Renal pelvis (tissue), 4 donors: ENCODE results near the gene RAPGEF5. TPM values are rescaled to one million over a fixed set of nuclear protein-coding genes. Genes with fewer than 3 reads are reported as not detected.

Experiments used
- DNase-seq: peaks from one replicate; pipeline ENCODE4 v3.0.0-alpha.2; 2013
- polyA plus RNA-seq, 3 donors: library from polyadenylated mRNA; unstranded; fragments of 120-200 nt; gene quantifications; one replicate each; pipeline ENCODE4 v1.2.1, GENCODE V29; 2013; ENCODE audit not compliant: insufficient read length in 3 of 3

RAPGEF5 gene
- polyA plus RNA-seq, 3 donors: 32.0 to 38.6 (median 33.1) TPM

DNA sequence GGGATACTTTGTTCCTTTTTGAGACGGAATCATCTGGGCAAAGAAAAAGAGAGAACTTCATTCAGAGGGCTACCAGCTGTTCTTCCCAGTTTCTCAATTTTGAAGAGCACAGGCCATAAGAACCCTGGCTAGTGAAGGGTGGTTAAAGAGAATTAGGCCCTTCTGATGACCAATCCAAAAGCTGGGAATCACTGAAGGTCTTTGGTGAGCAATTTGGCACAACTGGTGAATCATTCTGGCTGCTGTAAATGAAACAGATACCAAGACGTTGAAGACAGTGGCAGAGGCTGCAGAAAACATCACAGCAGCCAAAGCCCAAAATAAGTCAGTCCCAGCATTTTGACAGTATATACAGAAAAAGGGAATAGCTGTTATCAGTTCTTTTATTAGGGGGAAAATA lies 5.1 kb downstream of the RAPGEF5 start:
- no peak for DNase-seq

DNA sequence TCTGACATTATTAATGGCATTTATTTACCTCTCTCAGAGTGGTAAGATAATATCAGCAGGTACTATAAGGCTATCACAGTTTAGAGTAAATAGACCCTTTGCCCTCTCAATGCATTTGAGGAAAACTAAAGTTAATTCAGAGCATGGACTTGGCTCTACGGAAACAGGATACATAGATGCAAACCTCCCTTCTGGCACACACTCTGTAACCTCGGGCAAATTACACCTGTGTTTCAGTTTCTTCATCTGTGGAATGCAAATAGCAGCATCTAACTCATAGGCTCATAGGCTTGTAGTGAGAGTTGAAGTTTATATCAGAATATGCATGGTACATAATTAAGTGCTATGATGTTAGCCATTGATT lies 5.6 kb downstream of the RAPGEF5 start:
- DNase-seq: peak; percentile 55

DNA sequence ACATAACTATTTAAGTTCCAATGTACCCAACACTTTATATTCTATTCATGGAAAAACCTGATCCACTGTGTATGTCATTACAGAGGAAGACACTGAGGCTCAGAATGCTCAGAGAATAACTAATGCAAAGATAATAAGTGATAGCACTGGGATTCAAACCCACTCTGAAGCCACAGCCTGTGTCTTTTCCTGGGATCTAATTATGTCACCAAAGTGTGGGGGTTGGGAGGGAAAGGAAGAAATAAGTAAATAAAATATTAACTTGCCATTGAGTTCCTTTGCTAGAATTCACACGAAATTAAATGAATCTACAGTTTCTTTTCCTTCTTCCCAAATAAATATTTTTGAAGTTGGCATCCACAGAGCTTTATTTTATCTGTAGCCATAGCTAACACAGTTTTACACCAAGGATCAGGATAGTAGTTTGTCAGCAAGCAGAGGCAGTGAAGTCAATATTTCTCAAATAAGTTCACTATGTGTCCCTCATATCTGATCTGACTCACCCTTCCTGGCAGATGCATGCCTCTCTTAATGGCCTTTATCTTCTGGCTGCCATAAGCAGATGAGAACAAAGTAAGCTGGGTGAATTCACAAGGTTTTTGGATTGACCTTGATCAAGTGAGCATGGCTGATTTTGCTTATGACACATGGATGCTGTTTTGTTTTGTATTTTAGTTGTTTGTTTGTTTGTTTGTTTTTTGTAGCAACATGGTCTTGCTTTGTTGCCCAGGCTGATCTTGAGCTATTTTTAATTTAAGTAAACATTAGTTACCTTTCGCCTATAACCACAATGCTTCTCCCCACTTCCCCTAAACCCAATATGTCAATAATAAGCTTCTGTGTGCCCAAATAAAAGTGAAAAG lies 6.3 kb downstream of the RAPGEF5 start:
- DNase-seq: no peak

DNA sequence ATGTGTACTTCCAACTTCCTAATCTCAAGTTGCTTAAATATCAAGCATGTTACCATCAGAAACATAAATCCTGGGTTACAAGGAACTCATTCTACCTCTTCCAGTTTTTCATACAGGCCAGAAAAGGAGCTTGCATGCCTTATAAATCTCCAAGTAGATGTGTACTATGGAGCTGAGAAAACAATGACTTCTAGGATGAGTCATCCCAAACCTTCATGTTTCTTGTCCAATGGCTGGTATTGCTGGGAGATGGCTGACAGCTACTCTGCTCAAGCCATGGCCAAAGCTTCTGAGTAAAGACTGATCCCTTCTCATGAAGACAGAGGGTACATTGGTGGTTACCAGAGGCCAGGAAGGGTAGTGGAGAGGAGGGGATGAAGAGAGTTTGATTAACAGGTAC lies 8.6 kb downstream of the RAPGEF5 start:
- no peak for DNase-seq

DNA sequence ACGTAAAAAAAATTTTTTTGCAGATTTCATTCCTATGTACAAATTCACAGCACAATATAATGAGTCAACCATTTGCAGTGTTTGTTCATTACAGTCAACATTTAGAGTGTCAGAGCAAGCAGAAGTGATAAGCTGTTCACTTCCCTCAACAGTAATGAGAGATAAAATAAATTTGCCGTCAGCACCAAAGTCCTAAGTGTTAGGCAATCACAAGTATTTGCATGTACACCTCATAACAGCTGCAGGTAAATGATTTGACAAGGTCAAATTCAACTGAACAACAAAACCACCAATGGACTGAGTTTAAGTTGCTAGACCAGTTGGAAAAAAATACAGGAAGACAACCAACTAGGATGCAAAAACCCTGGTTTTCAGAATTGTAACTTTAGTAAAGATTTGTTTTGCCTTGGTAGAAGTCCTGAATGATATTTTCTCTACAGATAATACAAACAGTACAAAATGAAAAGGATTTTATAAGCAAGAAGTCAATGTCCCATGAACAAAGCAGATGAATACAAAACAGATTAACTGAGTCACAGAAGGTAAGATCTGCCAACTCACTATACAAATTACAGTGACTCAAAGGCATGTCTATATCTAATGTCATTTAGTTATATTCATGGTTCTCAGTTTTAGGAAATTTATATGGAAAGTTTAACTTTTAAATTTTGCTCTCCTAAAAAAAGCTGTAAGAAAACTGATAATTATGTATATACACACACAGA lies 10.4 kb downstream of the RAPGEF5 start:
- no peak for DNase-seq

DNA sequence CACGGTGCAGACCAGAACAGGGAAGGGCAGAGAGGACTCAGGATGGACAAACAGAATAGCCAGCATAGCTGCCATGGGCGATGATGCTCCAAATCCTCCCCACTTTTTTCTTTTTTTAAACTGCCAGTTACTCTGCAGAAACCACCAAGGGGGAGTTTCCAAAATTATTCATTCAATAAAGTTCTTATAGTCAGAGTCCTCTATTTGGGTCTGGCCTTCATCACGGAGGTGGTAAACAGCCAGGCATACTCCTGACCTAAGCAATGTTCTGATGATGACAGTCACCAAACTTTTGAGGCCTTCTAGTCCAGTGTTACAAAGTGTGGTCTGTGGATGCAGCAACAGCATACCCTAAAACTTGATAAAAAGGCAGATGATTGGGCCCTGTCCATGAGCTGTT lies 12.3 kb downstream of the RAPGEF5 start:
- no peak for DNase-seq

DNA sequence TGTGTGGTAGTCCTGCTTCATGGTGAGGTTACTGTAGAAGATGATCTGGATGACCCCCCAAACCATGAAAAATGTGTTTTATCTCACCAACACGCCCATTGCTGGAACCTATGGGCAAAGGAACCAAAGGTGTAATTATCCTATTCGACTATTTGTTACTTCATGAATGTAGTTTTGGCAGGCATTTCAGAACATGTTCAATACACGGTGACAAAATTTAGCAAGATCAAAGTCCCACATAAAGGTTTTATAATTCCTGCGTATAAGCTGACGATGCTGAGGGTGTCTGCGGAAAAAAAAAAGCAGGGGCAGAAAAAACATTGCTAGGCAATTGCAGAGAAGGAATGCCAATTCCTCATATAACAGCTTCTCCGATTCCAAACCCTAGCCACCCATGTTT lies 13.3 kb downstream of the RAPGEF5 start:
- no peak for DNase-seq

DNA sequence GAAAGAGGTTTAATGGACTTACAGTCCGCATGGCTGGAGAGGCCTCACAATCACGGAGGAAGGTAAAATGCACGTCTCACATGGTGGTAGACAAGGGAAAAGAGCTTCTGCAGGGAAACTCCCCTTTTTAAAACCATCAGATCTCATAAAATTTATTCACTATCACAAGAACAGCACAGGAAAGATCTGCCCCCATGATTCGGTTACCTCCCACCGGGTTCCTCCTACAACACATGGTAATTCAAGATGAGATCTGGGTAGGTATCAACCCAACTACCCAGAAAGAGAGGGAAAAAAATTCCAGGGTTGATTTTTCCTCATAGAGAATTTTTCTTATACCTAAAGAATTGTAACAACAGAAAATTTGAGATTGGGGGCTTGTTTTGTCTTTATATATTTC lies 13.9 kb downstream of the RAPGEF5 start:
- DNase-seq: no peak

DNA sequence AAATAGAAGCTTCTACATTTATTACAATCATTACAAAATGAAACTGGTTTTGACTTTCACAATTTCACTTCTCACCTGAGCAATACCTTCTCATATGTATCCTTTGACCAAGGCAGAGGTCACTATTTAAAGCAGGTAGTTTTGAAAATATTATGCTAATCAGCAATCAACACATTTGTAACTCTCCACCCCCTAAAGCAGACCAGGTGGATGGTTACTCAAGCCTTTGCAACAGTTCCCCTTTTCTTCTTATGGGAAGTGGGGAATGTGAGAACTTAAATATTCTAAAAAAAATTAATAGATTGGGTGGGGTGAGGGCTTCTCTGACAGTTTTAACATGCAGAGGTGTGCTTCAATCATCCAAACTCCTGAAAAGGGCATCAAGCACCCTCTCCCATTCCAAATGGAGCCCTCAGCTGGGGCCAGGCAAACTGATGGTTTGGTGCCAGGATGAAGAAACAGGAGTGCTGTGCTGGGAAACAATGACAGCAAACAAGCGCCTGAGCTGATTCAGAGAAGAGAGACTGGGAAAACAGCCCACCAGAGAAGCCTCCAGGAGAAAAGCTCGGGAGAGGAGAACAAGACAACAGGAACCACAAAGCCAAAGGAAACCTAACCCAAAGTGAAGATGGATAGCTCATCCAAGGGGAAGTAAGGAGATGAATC lies 17.1 kb downstream of the RAPGEF5 start:
- no peak for DNase-seq

DNA sequence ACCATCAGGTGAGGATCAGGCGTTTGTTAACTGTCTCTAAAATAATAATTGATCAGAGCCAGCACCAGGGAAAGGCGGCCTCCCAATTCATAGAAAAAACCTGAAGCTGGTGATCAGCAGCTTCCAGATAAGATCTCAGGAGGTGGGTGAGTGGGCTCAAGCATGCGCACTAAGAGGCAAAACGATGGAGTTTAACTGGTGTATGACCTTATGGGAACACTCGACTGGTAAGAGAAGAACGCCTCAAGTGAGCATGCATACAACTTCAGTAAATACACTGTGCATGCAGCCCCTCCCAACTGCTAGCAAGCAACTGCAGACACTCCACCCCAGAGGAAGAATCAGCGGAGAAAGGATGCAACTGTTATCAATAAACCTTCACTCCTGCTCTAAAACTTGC lies 18.1 kb downstream of the RAPGEF5 start:
- no peak for DNase-seq

DNA sequence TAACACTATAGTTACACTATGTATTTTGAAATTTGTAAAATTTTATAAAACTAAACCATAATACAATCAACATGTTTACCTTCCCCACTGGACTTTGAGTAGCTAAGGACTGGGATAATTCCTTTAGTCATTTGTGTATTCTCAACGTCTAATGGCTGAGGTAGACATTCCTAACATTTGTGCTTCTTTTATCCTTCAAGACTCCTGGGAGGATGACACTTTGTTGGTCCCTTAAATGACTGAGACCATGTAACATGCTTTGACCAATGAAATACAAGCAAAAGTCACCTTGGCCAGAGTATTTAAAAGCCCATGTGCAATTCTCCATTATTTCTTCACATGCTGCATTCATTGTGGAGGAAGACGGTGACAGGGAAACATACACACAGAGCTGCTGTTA lies 18.5 kb downstream of the RAPGEF5 start:
- no peak for DNase-seq

DNA sequence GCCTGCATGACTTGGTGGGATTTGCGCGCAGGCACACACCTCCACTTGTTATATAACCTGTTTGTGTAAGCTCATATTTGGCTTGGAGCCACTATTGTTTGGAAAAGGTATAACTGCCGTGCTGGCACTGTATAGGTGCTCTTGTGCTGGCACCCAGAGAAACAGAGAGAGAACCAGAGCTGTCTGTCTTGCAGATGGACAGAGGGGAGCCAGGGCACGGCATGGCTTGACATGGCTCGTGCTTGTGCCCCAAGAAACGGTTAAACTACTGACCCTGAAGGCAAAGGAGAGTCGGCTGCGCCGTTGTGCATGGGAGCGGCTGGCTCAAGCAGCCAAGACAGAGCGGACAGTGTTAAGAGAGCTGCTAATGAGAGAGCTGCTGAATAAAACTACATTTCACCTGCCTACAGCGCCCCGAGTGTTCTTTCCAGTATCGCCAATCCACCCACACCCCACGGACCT lies 23.2 kb downstream of the RAPGEF5 start:
- DNase-seq: no peak

DNA sequence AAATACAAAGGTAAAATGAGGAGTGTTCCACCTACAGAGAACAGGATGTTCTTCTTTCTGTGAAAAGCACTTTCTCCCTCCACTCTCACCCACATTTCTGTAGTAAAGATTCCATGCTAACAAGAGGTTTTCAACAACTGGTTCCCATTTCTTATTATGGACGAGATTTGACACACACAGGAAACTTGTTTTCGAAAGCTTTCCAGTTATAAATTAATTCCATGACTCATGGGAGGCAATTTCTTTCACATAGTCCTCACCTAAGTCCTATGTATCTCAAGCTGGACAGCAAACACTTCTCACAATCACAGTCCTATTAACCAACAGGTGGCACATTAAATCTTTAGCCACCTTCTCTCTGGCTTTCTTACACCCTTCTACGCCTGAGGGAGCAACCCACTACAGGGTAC lies 24.5 kb downstream of the RAPGEF5 start:
- DNase-seq: no peak

DNA sequence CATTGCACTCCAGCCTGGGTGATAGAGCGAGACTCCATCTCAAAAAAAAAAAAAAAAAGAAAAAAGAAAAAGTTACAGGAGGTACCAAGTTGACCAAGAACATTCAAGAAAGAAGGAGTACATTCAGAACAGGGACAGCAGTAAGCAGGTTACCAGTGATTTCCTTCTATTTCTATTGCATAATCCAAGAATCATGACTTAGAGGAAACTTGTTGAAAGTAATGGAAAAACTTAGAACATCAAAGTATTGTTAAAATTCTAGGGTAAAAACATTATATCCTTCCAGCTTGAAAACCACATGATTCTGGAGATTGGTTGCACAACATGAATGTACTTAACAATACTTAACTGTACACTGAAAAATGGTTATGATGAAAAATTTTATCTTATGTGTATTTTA lies 25.2 kb downstream of the RAPGEF5 start:
- no peak for DNase-seq

DNA sequence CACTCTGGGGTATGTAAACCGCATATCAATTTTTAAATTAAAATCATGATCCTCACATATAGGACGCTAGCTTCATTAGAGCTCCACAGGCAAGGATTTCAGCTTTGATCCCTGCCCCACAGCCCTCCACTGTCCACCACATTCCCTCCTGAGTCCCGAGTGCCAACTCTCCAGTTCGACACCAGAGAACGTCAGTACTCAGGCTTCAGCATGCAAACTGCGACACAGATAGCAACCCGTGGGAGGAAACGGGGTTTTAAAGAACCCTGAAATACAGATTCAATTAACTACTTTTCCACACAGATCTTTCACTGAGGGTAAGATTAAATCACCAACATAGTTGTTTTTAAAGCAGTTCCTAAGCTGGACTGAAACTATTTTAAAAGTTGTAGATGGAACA lies 26.1 kb downstream of the RAPGEF5 start:
- no peak for DNase-seq

DNA sequence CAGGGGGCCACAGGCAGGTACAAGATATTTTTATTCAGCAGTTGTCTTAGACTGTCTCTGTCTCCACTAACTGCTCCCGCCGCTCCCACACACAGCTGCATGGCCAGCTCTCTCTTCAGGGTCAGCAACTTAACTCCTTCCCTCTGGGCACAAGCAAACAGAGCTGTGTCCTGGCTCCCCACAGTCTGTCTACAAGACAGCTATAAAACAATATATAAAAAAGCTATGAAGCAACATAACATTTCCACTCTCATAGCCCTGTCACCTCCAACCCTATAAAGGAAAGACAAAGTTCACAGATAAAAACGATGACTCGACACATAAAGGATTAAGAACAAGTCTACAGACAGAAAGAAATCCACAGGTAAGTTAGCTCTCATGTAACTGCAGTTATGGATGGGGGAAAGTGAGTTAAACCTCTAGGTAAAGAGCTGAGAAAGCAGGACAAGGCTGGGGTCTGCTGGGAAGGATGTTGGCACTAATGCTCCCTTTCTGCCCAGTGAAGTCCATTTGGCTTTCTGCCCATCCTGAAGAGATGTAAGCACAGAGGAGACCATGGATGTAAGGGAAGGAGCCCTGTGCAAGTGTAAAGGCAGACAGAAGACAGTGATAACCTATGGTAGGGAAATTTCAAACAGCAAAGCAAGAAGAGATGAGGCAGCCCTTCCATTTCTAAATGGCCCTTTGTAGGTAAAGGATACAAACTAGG lies 27.0 kb downstream of the RAPGEF5 start:
- no peak for DNase-seq

DNA sequence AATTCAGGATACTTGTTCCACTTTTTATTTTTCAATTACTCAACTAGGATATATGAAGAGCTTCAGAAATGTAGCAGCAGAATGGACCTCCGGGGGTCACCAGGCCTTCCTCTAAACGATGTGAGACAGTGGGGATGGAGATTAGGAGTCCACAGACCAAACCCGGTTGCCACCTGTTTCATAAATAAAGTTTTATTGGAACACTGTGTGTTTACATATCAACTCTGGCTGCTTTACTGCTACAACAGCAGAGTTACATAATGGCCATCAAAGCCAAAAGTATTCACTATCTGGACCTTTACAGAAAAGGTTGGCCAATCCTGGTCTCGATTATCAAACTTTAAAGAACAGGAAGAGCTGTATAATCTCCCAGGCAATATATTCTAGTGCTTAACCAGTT lies 30.8 kb downstream of the RAPGEF5 start:
- no peak for DNase-seq

DNA sequence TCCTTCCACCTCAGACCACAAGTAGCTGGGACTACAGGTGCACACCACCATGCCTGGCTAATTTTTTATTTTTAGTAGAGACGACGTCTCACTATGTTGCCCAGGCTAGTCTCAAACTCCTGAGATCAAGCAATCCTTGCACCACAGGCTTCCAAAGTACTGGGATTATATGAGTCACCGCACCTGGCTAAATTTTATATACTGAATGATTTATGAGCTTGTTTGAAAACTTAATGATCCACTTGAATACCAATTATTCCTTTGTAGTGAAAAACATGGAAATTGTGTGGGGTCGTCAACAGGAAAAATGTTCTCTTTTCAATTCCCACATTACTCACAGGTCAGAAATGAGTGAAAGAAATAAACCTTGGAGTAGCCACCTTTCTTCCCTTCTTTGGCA lies 31.3 kb downstream of the RAPGEF5 start:
- no peak for DNase-seq

DNA sequence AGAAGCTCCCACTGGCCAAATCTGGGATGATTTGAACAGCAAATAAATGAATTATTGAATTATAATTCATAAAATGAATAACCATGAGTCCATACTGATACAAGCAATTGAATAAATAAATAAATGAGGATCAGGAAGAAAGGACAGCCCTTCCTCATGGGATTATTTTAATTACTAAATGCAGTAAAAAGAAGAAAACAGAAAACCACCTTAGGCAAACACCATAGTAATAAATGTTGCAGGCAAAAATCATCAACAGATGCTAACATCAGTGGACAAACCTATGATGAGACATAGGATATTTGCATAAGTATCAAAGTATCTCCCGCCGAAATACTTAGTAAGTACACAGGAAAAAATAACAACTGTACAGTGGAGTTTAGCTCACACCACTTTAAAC lies 33.2 kb downstream of the RAPGEF5 start:
- no peak for DNase-seq

DNA sequence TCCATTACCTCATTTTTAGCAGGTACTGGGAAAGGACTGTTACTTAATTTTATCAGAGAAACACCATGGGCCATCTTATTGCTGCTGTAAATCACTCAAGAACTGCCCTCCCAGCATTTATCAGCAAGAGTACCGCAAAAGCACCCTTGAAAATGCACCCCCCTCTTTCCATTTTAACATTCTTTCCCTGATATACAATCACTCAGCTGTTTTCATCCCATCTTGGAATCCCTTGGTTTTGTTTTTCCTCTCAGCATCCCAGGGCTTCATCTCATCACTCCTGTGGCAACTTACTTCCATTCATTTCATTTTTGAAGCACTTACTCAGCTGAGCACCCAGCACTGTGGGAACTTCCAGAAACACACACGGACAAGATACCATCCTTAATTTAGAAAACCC lies 36.5 kb downstream of the RAPGEF5 start:
- DNase-seq: no peak

DNA sequence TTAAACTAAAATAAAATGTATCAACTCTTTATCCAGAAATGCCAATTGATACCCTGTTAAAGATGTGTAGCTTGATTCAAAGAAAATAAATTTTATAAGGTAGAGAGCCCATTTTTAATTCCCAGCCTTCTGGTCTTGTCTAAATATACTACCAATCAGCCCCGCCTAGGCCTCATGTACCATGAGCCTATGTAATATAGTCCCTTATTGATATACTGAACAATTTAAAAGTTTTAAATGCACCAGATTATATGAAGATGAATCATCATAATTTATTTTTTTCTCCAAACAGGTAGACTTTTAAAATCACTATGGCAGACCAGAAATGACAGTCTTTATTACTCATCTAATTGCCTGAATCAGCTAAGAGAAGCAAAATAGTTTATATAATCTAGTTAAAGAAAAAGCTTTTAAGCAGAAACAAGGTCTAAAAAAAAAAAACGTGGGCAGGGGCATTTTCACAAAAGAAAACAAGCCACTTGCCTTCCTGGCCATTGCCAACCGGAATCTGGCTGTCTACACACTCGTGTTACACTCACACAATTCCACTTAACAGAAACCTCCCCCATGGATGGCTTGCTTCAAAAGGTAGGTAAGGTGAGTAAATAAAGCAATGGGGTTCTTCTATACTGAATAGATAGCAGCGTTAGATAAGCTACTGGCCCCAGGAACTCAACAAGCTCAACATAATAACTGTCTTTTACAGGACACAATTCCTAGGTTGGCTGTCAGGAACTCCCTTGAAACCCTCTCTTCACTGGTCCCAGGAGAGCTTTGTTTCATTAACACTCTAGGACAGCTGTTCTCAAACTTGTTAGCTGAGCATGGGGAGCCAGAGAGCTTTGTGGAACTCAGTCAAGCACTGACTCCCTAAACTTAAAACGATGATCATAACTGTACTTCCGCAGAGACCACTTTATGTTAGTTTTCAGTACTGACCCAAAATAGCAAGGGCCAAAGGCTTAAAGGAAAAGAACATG lies 37.2 kb downstream of the RAPGEF5 start:
- DNase-seq: no peak
